ENCODE data around the gene SPIN1. TPM values are rescaled to one million over a fixed set of nuclear protein-coding genes. Genes with fewer than 3 reads are reported as not detected.

Gene SPIN1
- total RNA-seq, 1 donor from 2014 or later, result 84.7 TPM

- peak; percentile 52 for DNase-seq
Observed at GRCh38 chr9:88388886-88389605, 802 bp downstream of the SPIN1 start.

GRCh38 chr9:88390371-88390990 is 2.2 kb downstream of the SPIN1 start:
- no peak for DNase-seq

- DNase-seq, result no peak
Observed at GRCh38 chr9:88391236-88391635, 3.0 kb downstream of the SPIN1 start.

GRCh38 chr9:88391921-88392320 is 3.7 kb downstream of the SPIN1 start:
- DNase-seq, result no peak

GRCh38 chr9:88392549-88392948 is 4.3 kb downstream of the SPIN1 start:
- DNase-seq, result no peak

GRCh38 chr9:88396836-88397577 is 8.8 kb downstream of the SPIN1 start:
- DNase-seq, result no peak

GRCh38 chr9:88398016-88398415 is 9.8 kb downstream of the SPIN1 start:
- DNase-seq, result no peak

GRCh38 chr9:88399966-88400365 is 11.7 kb downstream of the SPIN1 start:
- no peak for DNase-seq

GRCh38 chr9:88403340-88403739 is 15.1 kb downstream of the SPIN1 start:
- DNase-seq, result no peak

GRCh38 chr9:88406051-88406450 is 17.8 kb downstream of the SPIN1 start:
- DNase-seq, result no peak

GRCh38 chr9:88411471-88411870 is 23.2 kb downstream of the SPIN1 start:
- no peak for DNase-seq

GRCh38 chr9:88414298-88414697 is 26.1 kb downstream of the SPIN1 start:
- no peak for DNase-seq

GRCh38 chr9:88418025-88418424 is 29.8 kb downstream of the SPIN1 start:
- DNase-seq, result no peak

GRCh38 chr9:88418715-88419540 is 30.7 kb downstream of the SPIN1 start:
- DNase-seq, result no peak

GRCh38 chr9:88420227-88420626 is 32.0 kb downstream of the SPIN1 start:
- no peak for DNase-seq

GRCh38 chr9:88421348-88421747 is 33.1 kb downstream of the SPIN1 start:
- DNase-seq, result no peak

- no peak for DNase-seq
Observed at GRCh38 chr9:88425538-88425950, 37.3 kb downstream of the SPIN1 start.

- DNase-seq, result no peak
Observed at GRCh38 chr9:88426651-88427050, 38.4 kb downstream of the SPIN1 start.

- DNase-seq, result no peak
Observed at GRCh38 chr9:88429595-88430430, 41.6 kb downstream of the SPIN1 start.

- DNase-seq, result no peak
Observed at GRCh38 chr9:88433583-88434255, 45.5 kb downstream of the SPIN1 start.

- no peak for DNase-seq
Observed at GRCh38 chr9:88435336-88435735, 47.1 kb downstream of the SPIN1 start.
